PC-3 (cell line): Measurements from ENCODE around the gene STAT2.

Source experiments
- CTCF ChIP-seq: fragments of 300-600 bp; sonication (generic); conservative IDR thresholded peaks from 2 replicates; pipeline ENCODE4 v1.5.1; 2017; ENCODE audit warnings: antibody characterized with exemption, low read depth, mild to moderate bottlenecking, low read length
- EZH2 ChIP-seq: fragments of 300-600 bp; sonication (generic); IDR thresholded peaks from one replicate; pipeline ENCODE4 v1.6.1; 2017; ENCODE audit warnings: antibody characterized with exemption, mild to moderate bottlenecking, low read length; ENCODE audit not compliant: unreplicated experiment

DNA sequence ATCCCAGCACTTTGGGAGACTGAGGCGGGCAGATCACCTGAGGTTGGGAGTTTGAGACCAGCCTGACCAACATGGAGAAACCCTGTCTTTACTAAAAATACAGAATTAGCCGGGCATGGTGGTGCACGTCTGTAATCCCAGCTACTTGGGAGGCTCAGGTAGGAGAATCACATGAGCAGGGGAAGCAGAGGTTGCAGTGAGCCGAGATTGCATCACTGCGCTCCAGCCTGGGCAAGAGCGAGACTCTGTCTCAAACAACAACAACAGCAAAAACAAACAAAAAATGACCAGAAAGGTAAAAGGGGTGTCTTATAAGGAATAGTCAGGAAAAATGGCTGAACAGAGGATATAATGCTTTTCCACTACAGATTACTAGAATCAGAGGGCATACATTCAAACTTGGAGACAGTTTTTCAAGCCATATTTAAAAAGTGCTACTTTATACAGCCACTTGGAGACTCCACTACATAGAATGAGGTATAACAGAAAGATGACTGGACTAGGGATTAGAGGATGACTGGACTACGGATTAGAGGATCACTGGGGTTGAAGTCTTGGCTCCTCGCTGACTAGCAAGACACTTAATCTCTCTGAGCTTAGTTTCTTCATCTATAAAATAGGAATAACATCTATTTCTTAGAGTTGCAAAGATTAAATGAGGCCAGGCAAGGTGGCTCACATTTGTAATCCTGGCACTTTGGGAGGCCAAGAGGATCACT is 54.9 kb downstream of the STAT2 start:
- TF ChIP-seq EZH2 (no peak), CTCF (no peak)
